T-helper 17 cell (primary cell): ENCODE measurements around the gene TREX2. TPM values are rescaled to one million over a fixed set of nuclear protein-coding genes. Genes with fewer than 3 reads are reported as not detected.

Experiments
- ATAC-seq: fragments of 150-1000 bp; cut with Tn5 transposase; 2 replicates; pipeline ENCODE4 v1.10.0; 2021; ENCODE audit warnings: mild to moderate bottlenecking, moderate library complexity
- DNase-seq, 3 donors: peaks; one replicate each; pipeline versions ENCODE4 v3.0.0 to v3.0.0-alpha.2; 2020 to 2021
- H3K9me3 ChIP-seq: one replicate; pipeline ENCODE4 v1.7.0; 2013; ENCODE audit warnings: low read length, mild to moderate bottlenecking; ENCODE audit not compliant: control insufficient read depth, poor library complexity, severe bottlenecking
- H3K27ac Mint-ChIP-seq: one replicate; pipeline ENCODE4 v1.8.0; 2022; ENCODE audit warnings: mild to moderate bottlenecking, moderate library complexity, mixed read lengths
- H3K27me3 Mint-ChIP-seq: one replicate; pipeline ENCODE4 v1.8.0; 2022; ENCODE audit warnings: mixed read lengths
- H3K36me3 Mint-ChIP-seq: one replicate; pipeline ENCODE4 v1.8.0; 2022; ENCODE audit warnings: low read depth, mixed read lengths
- H3K4me1 Mint-ChIP-seq: one replicate; pipeline ENCODE4 v1.8.0; 2022; ENCODE audit warnings: mild to moderate bottlenecking, mixed read lengths
- H3K4me3 Mint-ChIP-seq: one replicate; pipeline ENCODE4 v1.8.0; 2022; ENCODE audit warnings: mild to moderate bottlenecking, moderate library complexity, mixed read lengths
- total RNA-seq, 4 donors: library from RNA in 2 of 4; stranded (reverse) in 2 of 4; gene quantifications; one replicate each; pipeline ENCODE4 v1.2.3 and lab custom pipeline; 2022 to 2026

Gene TREX2
- total RNA-seq, 2 donors from 2014 or later: 2.0 to 3.3 TPM

- no peaks in the 10 kb centered on the region for H3K36me3 Mint-ChIP-seq
- H3K4me1 Mint-ChIP-seq: no peaks in the 10 kb centered on the region
- H3K27ac Mint-ChIP-seq: no peak overlapping the region
- no peak overlapping the region for H3K4me3 Mint-ChIP-seq
- H3K9me3 ChIP-seq: no peaks in the 10 kb centered on the region
- ATAC-seq: no peak
- no peak for DNase-seq
- H3K27me3 Mint-ChIP-seq: no peaks in the 10 kb centered on the region
Measured at GRCh38 chrX:153485396-153486080, 39.7 kb upstream of the TREX2 start.

- no peak for ATAC-seq
- H3K4me1 Mint-ChIP-seq: no peaks in the 10 kb centered on the region
- no peak for DNase-seq
- H3K9me3 ChIP-seq: no peaks in the 10 kb centered on the region
- no peak overlapping the region for H3K27ac Mint-ChIP-seq
- no peaks in the 10 kb centered on the region for H3K27me3 Mint-ChIP-seq
- no peak overlapping the region for H3K4me3 Mint-ChIP-seq
- no peaks in the 10 kb centered on the region for H3K36me3 Mint-ChIP-seq
Measured at GRCh38 chrX:153482376-153483015, 36.6 kb upstream of the TREX2 start.

- no peaks in the 10 kb centered on the region for H3K4me1 Mint-ChIP-seq
- no peak for DNase-seq
- no peak overlapping the region for H3K4me3 Mint-ChIP-seq
- no peak for ATAC-seq
- H3K27ac Mint-ChIP-seq: no peak overlapping the region
- no peaks in the 10 kb centered on the region for H3K9me3 ChIP-seq
- no peaks in the 10 kb centered on the region for H3K36me3 Mint-ChIP-seq
- H3K27me3 Mint-ChIP-seq: no peaks in the 10 kb centered on the region
Measured at GRCh38 chrX:153481043-153481442, 35.2 kb upstream of the TREX2 start.

DNA sequence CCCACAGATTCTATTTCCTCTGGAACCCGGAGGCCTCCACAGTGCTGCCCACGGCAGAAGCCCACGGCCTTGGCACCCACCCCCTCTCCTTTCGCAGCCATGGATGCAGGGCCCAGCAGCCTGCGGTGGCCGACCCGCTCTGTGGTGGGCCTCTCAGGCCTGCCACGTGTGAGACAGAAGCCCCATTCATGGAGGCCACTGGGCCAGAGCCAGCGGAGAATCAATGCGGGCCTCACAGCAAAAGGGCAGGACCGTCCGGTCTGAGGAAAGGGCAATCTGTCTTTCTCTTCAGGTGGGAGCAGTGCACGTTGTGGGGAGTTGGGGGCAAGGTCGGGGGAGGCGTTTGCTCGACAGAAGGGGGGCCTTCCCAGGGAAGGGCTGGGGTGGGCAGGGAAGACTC is 32.9 kb upstream of the TREX2 start:
- ATAC-seq (no peak), DNase-seq (no peak)
- no peaks in the 10 kb centered on the region for H3K4me1 Mint-ChIP-seq
- H3K36me3 Mint-ChIP-seq: no peaks in the 10 kb centered on the region
- H3K27ac Mint-ChIP-seq: no peak overlapping the region
- no peaks in the 10 kb centered on the region for H3K27me3 Mint-ChIP-seq
- no peaks in the 10 kb centered on the region for H3K9me3 ChIP-seq
- H3K4me3 Mint-ChIP-seq: no peak overlapping the region

- H3K9me3 ChIP-seq: no peaks in the 10 kb centered on the region
- Mint-ChIP-seq H3K27ac (no peak overlapping the region), H3K4me1 (no peaks in the 10 kb centered on the region), H3K27me3 (no peaks in the 10 kb centered on the region), H3K4me3 (no peak overlapping the region), H3K36me3 (no peaks in the 10 kb centered on the region)
- DNase-seq (no peak), ATAC-seq (no peak)
Measured at GRCh38 chrX:153477901-153478300, 32.0 kb upstream of the TREX2 start.

- Mint-ChIP-seq H3K27me3 (no peaks in the 10 kb centered on the region), H3K36me3 (no peaks in the 10 kb centered on the region), H3K4me1 (no peaks in the 10 kb centered on the region), H3K27ac (no peak overlapping the region), H3K4me3 (no peak overlapping the region)
- H3K9me3 ChIP-seq: no peaks in the 10 kb centered on the region
- DNase-seq (no peak), ATAC-seq (no peak)
Measured at GRCh38 chrX:153477364-153477857, 31.6 kb upstream of the TREX2 start.

GRCh38 chrX:153476666-153477363 is 31.0 kb upstream of the TREX2 start:
- Mint-ChIP-seq H3K36me3 (no peaks in the 10 kb centered on the region), H3K27me3 (no peaks in the 10 kb centered on the region), H3K4me3 (no peak overlapping the region), H3K27ac (no peak overlapping the region), H3K4me1 (no peaks in the 10 kb centered on the region)
- no peaks in the 10 kb centered on the region for H3K9me3 ChIP-seq
- DNase-seq: no peak
- no peak for ATAC-seq

- no peak for DNase-seq
- ATAC-seq: no peak
- Mint-ChIP-seq H3K4me3 (no peak overlapping the region), H3K27ac (no peak overlapping the region), H3K36me3 (no peaks in the 10 kb centered on the region), H3K27me3 (no peaks in the 10 kb centered on the region), H3K4me1 (no peaks in the 10 kb centered on the region)
- H3K9me3 ChIP-seq: no peaks in the 10 kb centered on the region
Measured at GRCh38 chrX:153475751-153476281, 30.0 kb upstream of the TREX2 start.

DNA sequence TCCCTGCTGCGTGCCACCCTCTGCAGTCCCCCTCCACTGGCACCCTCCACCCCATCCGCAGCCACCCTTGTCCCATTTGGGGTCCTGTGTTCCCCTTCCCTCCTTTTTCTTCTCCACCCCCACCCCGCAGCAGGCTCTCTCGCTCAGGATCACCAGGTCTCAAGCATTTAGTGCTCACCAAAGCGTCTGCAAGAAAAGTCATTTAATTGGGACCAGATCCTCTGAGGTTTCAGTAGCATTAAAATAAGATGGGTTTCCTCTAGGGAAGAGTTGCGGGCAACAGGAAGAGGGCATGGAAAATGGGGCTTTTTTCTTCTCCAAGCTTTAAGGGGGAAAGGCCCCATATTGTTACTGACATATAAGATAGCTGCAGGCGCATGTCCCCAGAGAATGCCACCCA is 29.4 kb upstream of the TREX2 start:
- no peak for ATAC-seq
- no peak for DNase-seq
- no peaks in the 10 kb centered on the region for H3K9me3 ChIP-seq

GRCh38 chrX:153474718-153475117 is 28.9 kb upstream of the TREX2 start:
- no peaks in the 10 kb centered on the region for H3K36me3 Mint-ChIP-seq
- DNase-seq (peak; percentile 13 to 44 (median 42)), ATAC-seq (no peak)
- peaks cover 3% of the 10 kb centered on the region for H3K4me1 Mint-ChIP-seq
- H3K4me3 Mint-ChIP-seq: peak overlapping the region; percentile 28
- no peak overlapping the region for H3K27ac Mint-ChIP-seq
- H3K27me3 Mint-ChIP-seq: no peaks in the 10 kb centered on the region
- no peaks in the 10 kb centered on the region for H3K9me3 ChIP-seq

More for the DNA sequence above, 29.4 kb upstream of the TREX2 start:
- peak overlapping the region; percentile 28 for H3K4me3 Mint-ChIP-seq
- H3K36me3 Mint-ChIP-seq: no peaks in the 10 kb centered on the region
- no peaks in the 10 kb centered on the region for H3K4me1 Mint-ChIP-seq
- H3K27ac Mint-ChIP-seq: no peak overlapping the region
- no peaks in the 10 kb centered on the region for H3K27me3 Mint-ChIP-seq

DNA sequence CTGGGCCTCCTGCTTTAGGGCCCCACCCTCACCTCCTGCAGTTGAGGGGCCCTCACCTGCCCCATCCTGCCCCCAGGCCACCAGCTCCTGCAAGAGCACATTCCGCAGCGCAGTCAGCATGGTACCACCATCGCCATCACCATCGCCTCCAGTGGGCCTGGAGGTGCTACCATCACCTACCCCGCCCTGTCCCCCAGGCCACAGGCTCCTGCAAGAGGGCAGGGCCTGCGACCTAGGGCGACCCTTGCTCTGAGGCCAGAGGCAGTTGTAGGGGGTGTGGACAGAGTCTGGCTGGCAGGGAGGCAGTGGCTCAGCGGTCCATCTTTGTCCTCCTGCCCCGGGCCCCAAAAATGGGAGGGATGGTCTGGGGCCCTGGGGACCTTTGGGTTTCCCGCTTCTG is 28.4 kb upstream of the TREX2 start:
- no peak for DNase-seq
- Mint-ChIP-seq H3K27ac (no peak overlapping the region), H3K4me3 (peak overlapping the region; percentile 71), H3K4me1 (peaks cover 5% of the 10 kb centered on the region), H3K27me3 (no peaks in the 10 kb centered on the region), H3K36me3 (no peaks in the 10 kb centered on the region)
- no peak for ATAC-seq
- H3K9me3 ChIP-seq: no peaks in the 10 kb centered on the region

DNA sequence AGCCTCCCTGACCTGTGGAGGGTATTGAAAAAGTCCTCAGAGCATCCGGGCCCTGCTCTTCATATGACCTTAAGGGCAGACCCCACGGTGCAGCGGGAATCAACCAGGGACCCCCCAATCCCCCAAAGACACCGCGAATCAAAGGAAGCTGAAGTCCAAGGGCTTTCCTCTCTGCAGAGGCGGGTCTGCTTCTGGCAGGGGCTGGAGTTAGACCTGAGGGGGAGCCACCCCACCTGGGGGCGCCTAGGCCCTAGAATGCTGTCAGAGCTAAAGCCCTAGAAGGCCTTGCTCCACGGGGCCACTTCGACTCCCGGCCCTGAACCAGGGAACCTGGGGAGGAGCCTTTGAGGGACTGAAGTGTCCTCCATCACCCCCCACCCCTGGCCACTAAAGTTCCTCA is 27.3 kb upstream of the TREX2 start:
- H3K27ac Mint-ChIP-seq: no peak overlapping the region
- no peaks in the 10 kb centered on the region for H3K27me3 Mint-ChIP-seq
- no peak for ATAC-seq

DNA sequence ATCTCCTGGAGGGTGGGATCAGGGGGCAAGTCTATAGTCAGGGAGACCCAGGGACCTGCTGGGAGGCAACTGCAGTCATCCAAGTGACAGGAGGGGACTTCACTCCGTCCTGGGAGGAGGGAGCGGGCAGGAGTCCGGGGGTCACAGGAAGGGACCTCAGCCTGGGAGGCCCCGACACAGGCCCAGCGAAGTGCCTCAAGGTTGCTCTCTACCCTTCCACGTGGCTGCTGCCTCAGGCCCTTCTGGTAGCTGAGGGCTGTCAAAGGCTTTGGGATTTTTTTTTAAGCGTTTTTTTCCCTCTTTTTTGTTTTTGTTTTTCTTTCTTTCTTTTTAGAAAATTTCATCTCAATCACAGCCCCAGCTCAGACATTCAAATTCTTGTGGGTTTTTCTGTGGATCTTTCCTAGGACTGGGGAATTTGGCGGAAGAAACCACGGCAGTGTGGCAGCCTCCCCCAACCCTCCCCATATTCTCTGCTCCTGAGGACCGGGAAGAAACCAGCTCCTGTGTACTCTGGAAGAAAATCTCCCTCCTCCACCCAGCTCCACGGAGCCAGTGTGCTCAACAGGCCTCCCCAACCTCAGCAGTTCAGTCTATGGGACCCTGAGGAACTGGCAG is 25.9 kb upstream of the TREX2 start:
- no peak overlapping the region for H3K27ac Mint-ChIP-seq
- no peak overlapping the region for H3K4me3 Mint-ChIP-seq
- H3K4me1 Mint-ChIP-seq: peaks cover 9% of the 10 kb centered on the region
- DNase-seq (no peak), ATAC-seq (no peak)
- H3K27me3 Mint-ChIP-seq: no peaks in the 10 kb centered on the region
- no peaks in the 10 kb centered on the region for H3K36me3 Mint-ChIP-seq
- no peaks in the 10 kb centered on the region for H3K9me3 ChIP-seq

More for the DNA sequence above, 27.3 kb upstream of the TREX2 start:
- H3K9me3 ChIP-seq: no peaks in the 10 kb centered on the region
- Mint-ChIP-seq H3K36me3 (no peaks in the 10 kb centered on the region), H3K4me3 (no peak overlapping the region), H3K4me1 (peaks cover 7% of the 10 kb centered on the region)
- no peak for DNase-seq
